Activated T-helper 9 cell treated with anti-CD3 and anti-CD28 coated beads, Interleukin-2, amount 50 U/mL, for 16 hours (primary cell): Measurements from ENCODE around the gene SAMD3.
"Not testable (repeated sequence)": the region's sequence is repeated elsewhere in the genome, so short reads cannot be mapped to it uniquely, and the experiment has no call there.

Source experiments
- DNase-seq: peaks from one replicate; pipeline ENCODE4 v3.0.0-alpha.2; 2020; ENCODE audit warnings: low read depth

Gene SAMD3

GRCh38 chr6:130129762-130130246 is 92.9 kb downstream of the SAMD3 start:
- DNase-seq: no peak

GRCh38 chr6:130128326-130128725 is 94.4 kb downstream of the SAMD3 start:
- no peak for DNase-seq

GRCh38 chr6:130127195-130127594 is 95.6 kb downstream of the SAMD3 start:
- DNase-seq: no peak

GRCh38 chr6:130122243-130122642 is 100.5 kb downstream of the SAMD3 start:
- DNase-seq: no peak

- no peak for DNase-seq
These were observed 102.0 kb downstream of the SAMD3 start for GRCh38 chr6:130120731-130121130.

GRCh38 chr6:130119211-130119610 is 103.5 kb downstream of the SAMD3 start:
- no peak for DNase-seq

GRCh38 chr6:130118236-130118635 is 104.5 kb downstream of the SAMD3 start:
- DNase-seq: no peak

- DNase-seq: not testable (repeated sequence)
These were observed 105.5 kb downstream of the SAMD3 start for GRCh38 chr6:130117187-130117701.

- DNase-seq: no peak
These were observed 106.5 kb downstream of the SAMD3 start for GRCh38 chr6:130116273-130116672.

GRCh38 chr6:130115036-130115435 is 107.7 kb downstream of the SAMD3 start:
- DNase-seq: no peak

GRCh38 chr6:130113201-130113710 is 109.5 kb downstream of the SAMD3 start:
- DNase-seq: no peak

GRCh38 chr6:130111031-130111430 is 111.7 kb downstream of the SAMD3 start:
- DNase-seq: no peak

GRCh38 chr6:130107710-130108109 is 115.0 kb downstream of the SAMD3 start:
- DNase-seq: no peak

- DNase-seq: no peak
These were observed 116.6 kb downstream of the SAMD3 start for GRCh38 chr6:130105996-130106704.

GRCh38 chr6:130099119-130099518 is 123.6 kb downstream of the SAMD3 start:
- no peak for DNase-seq

GRCh38 chr6:130098317-130098716 is 124.4 kb downstream of the SAMD3 start:
- DNase-seq: no peak
